ENCODE data around the gene PTPN11.
"Not testable (repeated sequence)": the region's sequence is repeated elsewhere in the genome, so short reads cannot be mapped to it uniquely, and the experiment has no call there.

DNA sequence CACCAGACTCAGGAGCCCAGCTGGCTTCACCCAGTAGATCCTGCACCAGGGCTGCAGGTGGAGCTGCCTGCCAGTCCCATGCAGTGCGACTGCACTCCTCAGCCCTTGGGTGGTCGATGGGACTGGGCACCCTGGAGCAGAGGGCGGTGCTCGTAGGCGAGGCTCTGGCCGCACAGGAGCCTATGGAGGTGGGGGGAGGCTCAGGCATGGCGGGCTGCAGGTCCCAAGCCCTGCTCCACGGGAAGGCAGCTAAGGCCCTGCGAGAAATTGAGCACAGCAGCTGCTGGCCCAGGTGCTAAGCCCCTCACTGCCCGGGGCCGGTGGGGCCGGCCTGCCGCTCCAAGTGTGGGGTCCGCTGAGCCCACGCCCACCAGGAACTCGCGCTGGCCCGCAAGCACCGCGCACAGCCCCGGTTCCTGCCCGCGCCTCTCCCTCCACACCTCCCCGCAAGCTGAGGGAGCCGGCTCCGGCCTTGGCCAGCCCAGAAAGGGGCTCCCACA, 101.1 kb downstream of the PTPN11 start:
- TF ChIP-seq, protein P1, sequence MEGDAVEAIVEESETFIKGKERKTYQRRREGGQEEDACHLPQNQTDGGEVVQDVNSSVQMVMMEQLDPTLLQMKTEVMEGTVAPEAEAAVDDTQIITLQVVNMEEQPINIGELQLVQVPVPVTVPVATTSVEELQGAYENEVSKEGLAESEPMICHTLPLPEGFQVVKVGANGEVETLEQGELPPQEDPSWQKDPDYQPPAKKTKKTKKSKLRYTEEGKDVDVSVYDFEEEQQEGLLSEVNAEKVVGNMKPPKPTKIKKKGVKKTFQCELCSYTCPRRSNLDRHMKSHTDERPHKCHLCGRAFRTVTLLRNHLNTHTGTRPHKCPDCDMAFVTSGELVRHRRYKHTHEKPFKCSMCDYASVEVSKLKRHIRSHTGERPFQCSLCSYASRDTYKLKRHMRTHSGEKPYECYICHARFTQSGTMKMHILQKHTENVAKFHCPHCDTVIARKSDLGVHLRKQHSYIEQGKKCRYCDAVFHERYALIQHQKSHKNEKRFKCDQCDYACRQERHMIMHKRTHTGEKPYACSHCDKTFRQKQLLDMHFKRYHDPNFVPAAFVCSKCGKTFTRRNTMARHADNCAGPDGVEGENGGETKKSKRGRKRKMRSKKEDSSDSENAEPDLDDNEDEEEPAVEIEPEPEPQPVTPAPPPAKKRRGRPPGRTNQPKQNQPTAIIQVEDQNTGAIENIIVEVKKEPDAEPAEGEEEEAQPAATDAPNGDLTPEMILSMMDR (IDR thresholded peaks at IDR 0.05) = not testable (repeated sequence)
- not testable (repeated sequence) for TF ChIP-seq POLR2A, EP300 (IDR thresholded peaks at IDR 0.05)

Data from tibial nerve (tissue), 4 donors.